Body of pancreas (tissue), 4 donors: ENCODE data around the gene PLEKHS1. TPM values are rescaled to one million over a fixed set of nuclear protein-coding genes. Genes with fewer than 3 reads are reported as not detected.
"Not testable (repeated sequence)": the region's sequence is repeated elsewhere in the genome, so short reads cannot be mapped to it uniquely, and the experiment has no call there.

Experiments
- ATAC-seq: fragments of 150-250 bp; one replicate; pipeline ENCODE4 v1.9.1; 2016
- DNase-seq, 4 donors: peaks; one replicate each; pipeline ENCODE4 v3.0.0-alpha.2; 2019
- H3K27ac ChIP-seq, 4 donors: fragments of 200-600 bp; sonication (generic); 1 replicate in 3 of 4; 2 replicates in 1 of 4; pipeline versions ENCODE4 v1.5.1 to v1.6.1; 2016 to 2019; ENCODE audit warnings: mild to moderate bottlenecking in 1 of 4, mixed read lengths in 1 of 4, moderate library complexity in 1 of 4
- H3K27me3 ChIP-seq, 2 donors: fragments of 200-600 bp; sonication (generic); one replicate each; pipeline ENCODE4 v1.6.0; 2016; ENCODE audit warnings: mild to moderate bottlenecking in 1 of 2
- H3K36me3 ChIP-seq, 2 donors: fragments of 200-600 bp; sonication (generic); replicated peaks in 1 of 2; 2 replicates each; pipeline ENCODE4 v1.5.1; 2016; ENCODE audit warnings: low read depth in 2 of 2; ENCODE audit not compliant: insufficient read depth in 1 of 2
- H3K4me1 ChIP-seq: fragments of 200-600 bp; sonication (generic); one replicate; pipeline ENCODE4 v1.6.0; 2016
- H3K4me3 ChIP-seq, 2 donors: fragments of 200-600 bp; sonication (generic); 1 replicate in 1 of 2; 2 replicates in 1 of 2; pipeline ENCODE4 v1.5.1; 2016 to 2019
- H3K9me3 ChIP-seq, 3 donors: fragments of 200-600 bp; sonication (generic); 1 replicate in 2 of 3; 2 replicates in 1 of 3; pipeline ENCODE4 v1.5.1; 2016
- POLR2A ChIP-seq, 3 donors: fragments of 450-650 bp; IDR thresholded peaks; one replicate each; pipeline ENCODE4 v1.6.1; 2016; ENCODE audit warnings: antibody characterized with exemption in 3 of 3, mild to moderate bottlenecking in 2 of 3
- WGBS, 2 donors: methylation state at CpG; one replicate each; pipeline ENCODE4 v1.1.5; 2017; 5-methylcytosine and 5-hydroxymethylcytosine counted together
- intact Hi-C: fragments of 100-400 bp; cut with DNase I; formaldehyde crosslinking; loops from one replicate; pipeline ENCODE4 v1.15.1; 2023
- total RNA-seq, 2 donors: library from RNA; depleted of rRNA; stranded (reverse); fragments of >200 nt; gene quantifications; one replicate each; pipeline ENCODE4 v1.1.0, GENCODE V29; 2016
- TF ChIP-seq, protein P1 (sequence below), 7 experiments: fragments of 450-650 bp in 4 of 7; fragments of 200-600 bp in 3 of 7; sonication (generic) in 3 of 7; IDR thresholded peaks; one replicate each; pipeline ENCODE4 v1.5.1; 2016 to 2019; ENCODE audit warnings: antibody characterized with exemption in 7 of 7

PLEKHS1 gene
- total RNA-seq, 2 donors from 2014 or later: 6.2 to 7.6 TPM

DNA sequence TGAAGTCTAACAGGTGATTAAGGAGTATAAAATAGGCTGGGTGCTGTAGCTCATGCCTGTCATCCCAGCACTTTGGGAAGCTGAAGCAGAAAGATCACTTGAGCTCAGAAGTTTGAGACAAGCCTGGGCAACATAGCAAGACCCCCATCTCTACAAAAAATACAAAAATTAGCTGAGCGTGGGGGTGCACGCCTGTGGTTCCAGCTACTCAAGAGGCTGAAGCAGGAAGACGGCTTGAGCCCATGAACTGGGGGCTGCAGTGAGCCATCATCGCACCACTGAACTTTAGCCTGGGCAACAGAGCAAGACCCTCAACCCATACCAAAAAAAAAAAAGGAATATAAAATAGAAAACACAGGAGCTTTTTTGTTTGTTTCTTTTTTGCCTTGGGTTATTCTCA, 55.0 kb downstream of the PLEKHS1 start:
- Histone ChIP-seq H3K36me3 (no peaks in the 10 kb centered on the region), H3K4me3 (no peak overlapping the region), H3K9me3 (no peaks in the 10 kb centered on the region), H3K4me1 (no peaks in the 10 kb centered on the region), H3K27ac (no peak overlapping the region), H3K27me3 (no peaks in the 10 kb centered on the region)
- intact Hi-C loops: loop anchor here (5.0 kb wide), 1 partner anchor 291 kb away; no protein-coding TSS in a partner anchor
- DNase-seq (no peak), ATAC-seq (no peak)
- TF ChIP-seq POLR2A (IDR thresholded peaks at IDR 0.05): no peak
- TF ChIP-seq, protein P1, sequence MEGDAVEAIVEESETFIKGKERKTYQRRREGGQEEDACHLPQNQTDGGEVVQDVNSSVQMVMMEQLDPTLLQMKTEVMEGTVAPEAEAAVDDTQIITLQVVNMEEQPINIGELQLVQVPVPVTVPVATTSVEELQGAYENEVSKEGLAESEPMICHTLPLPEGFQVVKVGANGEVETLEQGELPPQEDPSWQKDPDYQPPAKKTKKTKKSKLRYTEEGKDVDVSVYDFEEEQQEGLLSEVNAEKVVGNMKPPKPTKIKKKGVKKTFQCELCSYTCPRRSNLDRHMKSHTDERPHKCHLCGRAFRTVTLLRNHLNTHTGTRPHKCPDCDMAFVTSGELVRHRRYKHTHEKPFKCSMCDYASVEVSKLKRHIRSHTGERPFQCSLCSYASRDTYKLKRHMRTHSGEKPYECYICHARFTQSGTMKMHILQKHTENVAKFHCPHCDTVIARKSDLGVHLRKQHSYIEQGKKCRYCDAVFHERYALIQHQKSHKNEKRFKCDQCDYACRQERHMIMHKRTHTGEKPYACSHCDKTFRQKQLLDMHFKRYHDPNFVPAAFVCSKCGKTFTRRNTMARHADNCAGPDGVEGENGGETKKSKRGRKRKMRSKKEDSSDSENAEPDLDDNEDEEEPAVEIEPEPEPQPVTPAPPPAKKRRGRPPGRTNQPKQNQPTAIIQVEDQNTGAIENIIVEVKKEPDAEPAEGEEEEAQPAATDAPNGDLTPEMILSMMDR (IDR thresholded peaks at IDR 0.05): no peak
- 93 to 98% methylated on average over 4 of the region's 4 CpGs for WGBS, 2 donors

- 83 to 87% methylated on average over 3 of the region's 3 CpGs for WGBS, 2 donors
- Histone ChIP-seq H3K4me1 (no peaks in the 10 kb centered on the region), H3K9me3 (no peaks in the 10 kb centered on the region), H3K4me3 (no peak overlapping the region), H3K27ac (no peak overlapping the region), H3K27me3 (no peaks in the 10 kb centered on the region), H3K36me3 (no peaks in the 10 kb centered on the region)
- DNase-seq (no peak), ATAC-seq (no peak)
- intact Hi-C loops: loop anchor here (5.0 kb wide), 1 partner anchor 289 kb away; no protein-coding TSS in a partner anchor
- TF ChIP-seq, protein P1 (IDR thresholded peaks at IDR 0.05): no peak
- no peak for TF ChIP-seq POLR2A (IDR thresholded peaks at IDR 0.05)
These were observed 56.7 kb downstream of the PLEKHS1 start for GRCh38 chr10:113808168-113808567.

DNA sequence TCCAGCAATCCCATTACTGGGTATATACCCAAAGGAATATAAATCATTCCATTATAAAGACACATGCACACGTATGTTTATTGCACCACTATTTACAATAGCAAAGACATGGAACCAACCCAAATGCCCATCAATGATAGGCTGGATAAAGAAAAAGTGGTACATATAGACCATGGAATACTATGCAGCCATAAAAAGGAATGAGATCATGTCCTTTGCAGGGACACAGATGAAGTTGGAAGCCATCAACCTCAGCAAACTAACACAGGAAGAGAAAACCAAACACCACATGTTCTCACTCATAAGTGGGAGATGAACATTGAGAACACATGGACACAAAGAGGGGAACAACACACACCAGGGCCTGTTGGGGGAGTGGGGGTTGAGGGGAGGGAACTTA, 63.2 kb downstream of the PLEKHS1 start:
- intact Hi-C loops, H3K27me3 ChIP-seq, H3K36me3 ChIP-seq, ATAC-seq, DNase-seq, H3K9me3 ChIP-seq, H3K27ac ChIP-seq, H3K4me3 ChIP-seq: not testable (repeated sequence)
- 90 to 91% methylated on average over 1 of the region's 1 CpG for WGBS, 2 donors
- peaks cover 13% of the 10 kb centered on the region for H3K4me1 ChIP-seq

DNA sequence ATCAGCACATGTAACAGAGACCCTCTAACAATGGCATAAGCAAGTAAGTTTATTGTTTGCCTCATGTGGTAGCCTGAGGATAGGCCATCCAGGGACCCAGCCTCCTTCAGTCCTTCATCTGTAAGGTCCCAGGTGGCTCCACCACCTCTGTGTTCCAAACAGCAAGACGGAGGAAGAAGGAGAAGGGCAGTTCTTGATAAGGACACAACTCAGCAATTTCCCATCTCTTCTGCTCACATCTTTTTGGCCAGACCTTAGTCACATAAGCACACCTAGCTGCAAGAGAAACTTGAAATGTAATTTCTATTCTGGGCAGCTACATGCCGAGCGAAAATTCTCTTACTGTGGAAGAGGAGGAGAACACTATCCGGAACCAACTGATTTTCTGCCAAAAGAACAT, 68.5 kb downstream of the PLEKHS1 start:
- no peak for TF ChIP-seq POLR2A (IDR thresholded peaks at IDR 0.05)
- TF ChIP-seq, protein P1 (IDR thresholded peaks at IDR 0.05): no peak
- 90 to 96% methylated on average over 4 of the region's 4 CpGs for WGBS, 2 donors
- no peaks in the 10 kb centered on the region for H3K36me3 ChIP-seq
- H3K27ac ChIP-seq: no peak overlapping the region
- H3K9me3 ChIP-seq: no peaks in the 10 kb centered on the region
- intact Hi-C loops: no loop called here
- ATAC-seq: no peak
- no peaks in the 10 kb centered on the region for H3K27me3 ChIP-seq
- peaks cover 13% of the 10 kb centered on the region for H3K4me1 ChIP-seq
- no peak for DNase-seq
- H3K4me3 ChIP-seq: no peak overlapping the region

GRCh38 chr10:113820507-113820906, 69.0 kb downstream of the PLEKHS1 start:
- DNase-seq: no peak
- intact Hi-C loops: no loop called here
- H3K9me3 ChIP-seq: no peaks in the 10 kb centered on the region
- no peak overlapping the region for H3K27ac ChIP-seq
- WGBS, 2 donors: 65 to 69% methylated on average over 8 of the region's 8 CpGs
- TF ChIP-seq, protein P1 (IDR thresholded peaks at IDR 0.05): no peak
- no peak for TF ChIP-seq POLR2A (IDR thresholded peaks at IDR 0.05)
- H3K27me3 ChIP-seq: no peaks in the 10 kb centered on the region
- H3K4me3 ChIP-seq: no peak overlapping the region
- no peaks in the 10 kb centered on the region for H3K36me3 ChIP-seq
- peak; percentile 15 for ATAC-seq
- H3K4me1 ChIP-seq: peaks cover 13% of the 10 kb centered on the region

- H3K27ac ChIP-seq, H3K4me3 ChIP-seq, H3K27me3 ChIP-seq, H3K36me3 ChIP-seq, H3K9me3 ChIP-seq, DNase-seq, ATAC-seq, intact Hi-C loops: not testable (repeated sequence)
- WGBS, 2 donors: 78 to 79% methylated on average over 3 of the region's 3 CpGs
- H3K4me1 ChIP-seq: peaks cover 12% of the 10 kb centered on the region
These were observed 69.8 kb downstream of the PLEKHS1 start for GRCh38 chr10:113821306-113821705.
